K562 (cell line): ENCODE results near the gene MPC1.

ENCODE experiments used
- NRF1 ChIP-seq, 2 experiments: fragments of 450-650 bp; IDR thresholded peaks in 1 of 2; conservative IDR thresholded peaks in 1 of 2; 2 replicates each; pipeline ENCODE4 v1.6.1; 2014; ENCODE audit warnings: mild to moderate bottlenecking in 2 of 2
- SRSF9 ChIP-seq: fragments of 200-400 bp; formaldehyde crosslinking; IDR thresholded peaks from 2 replicates; pipeline ENCODE4 v1.6.1; 2017; ENCODE audit warnings: low read depth, low read length, borderline replicate concordance
- ZNF347 ChIP-seq: fragments of 450-650 bp; formaldehyde crosslinking; IDR thresholded peaks from 2 replicates; pipeline ENCODE4 v1.4.0; 2020; ENCODE audit warnings: low read depth, mild to moderate bottlenecking, moderate library complexity
- TF ChIP-seq, protein P1 (sequence below), 3 experiments: IDR thresholded peaks in 2 of 3; conservative IDR thresholded peaks in 1 of 3; 2 replicates each; pipeline ENCODE4 v1.5.1; 2011 to 2012; ENCODE audit warnings: low read length in 3 of 3, mild to moderate bottlenecking in 3 of 3, control low read depth in 2 of 3, improper control_type of control experiment in 1 of 3, inconsistent platforms in 1 of 3, low read depth in 1 of 3, mixed read lengths in 1 of 3, moderate library complexity in 1 of 3; ENCODE audit not compliant: insufficient read depth in 2 of 3

- TF ChIP-seq, protein P1, sequence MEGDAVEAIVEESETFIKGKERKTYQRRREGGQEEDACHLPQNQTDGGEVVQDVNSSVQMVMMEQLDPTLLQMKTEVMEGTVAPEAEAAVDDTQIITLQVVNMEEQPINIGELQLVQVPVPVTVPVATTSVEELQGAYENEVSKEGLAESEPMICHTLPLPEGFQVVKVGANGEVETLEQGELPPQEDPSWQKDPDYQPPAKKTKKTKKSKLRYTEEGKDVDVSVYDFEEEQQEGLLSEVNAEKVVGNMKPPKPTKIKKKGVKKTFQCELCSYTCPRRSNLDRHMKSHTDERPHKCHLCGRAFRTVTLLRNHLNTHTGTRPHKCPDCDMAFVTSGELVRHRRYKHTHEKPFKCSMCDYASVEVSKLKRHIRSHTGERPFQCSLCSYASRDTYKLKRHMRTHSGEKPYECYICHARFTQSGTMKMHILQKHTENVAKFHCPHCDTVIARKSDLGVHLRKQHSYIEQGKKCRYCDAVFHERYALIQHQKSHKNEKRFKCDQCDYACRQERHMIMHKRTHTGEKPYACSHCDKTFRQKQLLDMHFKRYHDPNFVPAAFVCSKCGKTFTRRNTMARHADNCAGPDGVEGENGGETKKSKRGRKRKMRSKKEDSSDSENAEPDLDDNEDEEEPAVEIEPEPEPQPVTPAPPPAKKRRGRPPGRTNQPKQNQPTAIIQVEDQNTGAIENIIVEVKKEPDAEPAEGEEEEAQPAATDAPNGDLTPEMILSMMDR (IDR thresholded peaks at IDR 0.05 in 2 of 3, conservative IDR thresholded peaks at IDR 0.05 in 1 of 3; ENCODE audit: insufficient read depth in 2 of 3, low read depth in 1 of 3, low read length in 3 of 3) = no peak
- TF ChIP-seq ZNF347 (no peak), SRSF9 (no peak), NRF1 (conservative IDR thresholded peaks at IDR 0.05 in 1 of 2, IDR thresholded peaks at IDR 0.05 in 1 of 2) (no peak)
Observed at GRCh38 chr6:166397849-166398248, 15.1 kb upstream of the MPC1 start.
